Smooth muscle cell (in vitro differentiated cells): Measurements from ENCODE around the gene TCF12. TPM values are rescaled to one million over a fixed set of nuclear protein-coding genes. Genes with fewer than 3 reads are reported as not detected.

Experiments used
- DNase-seq: peaks from one replicate; lab custom pipeline; 2025; ENCODE audit not compliant: unreplicated experiment; lab: John Stamatoyannopoulos, UW
- H2AFZ ChIP-seq: fragments of 200-600 bp; sonication (generic); 2 replicates; pipeline ENCODE4 v1.6.0; 2016; ENCODE audit warnings: antibody characterized with exemption, low read depth, mild to moderate bottlenecking
- H3F3A ChIP-seq: fragments of 200-600 bp; sonication (generic); 2 replicates; pipeline ENCODE4 v1.6.0; 2017; ENCODE audit warnings: antibody characterized with exemption, low read depth
- H3K27ac ChIP-seq: fragments of 200-600 bp; sonication (generic); 2 replicates; pipeline ENCODE4 v1.5.1; 2016; ENCODE audit warnings: low read depth, mild to moderate bottlenecking
- H3K27me3 ChIP-seq: fragments of 200-600 bp; sonication (generic); 2 replicates; pipeline ENCODE4 v1.6.1; 2016; ENCODE audit warnings: low read depth, mild to moderate bottlenecking
- H3K36me3 ChIP-seq: fragments of 200-600 bp; sonication (generic); 2 replicates; pipeline ENCODE4 v1.5.1; 2016; ENCODE audit warnings: low read depth
- H3K4me1 ChIP-seq: fragments of 200-600 bp; sonication (generic); 2 replicates; pipeline ENCODE4 v1.5.1; 2016; ENCODE audit warnings: low read depth
- H3K4me2 ChIP-seq: fragments of 200-600 bp; sonication (generic); 2 replicates; pipeline ENCODE4 v1.6.0; 2016; ENCODE audit warnings: mild to moderate bottlenecking
- H3K4me3 ChIP-seq: fragments of 200-600 bp; sonication (generic); 2 replicates; pipeline ENCODE4 v1.5.1; 2016; ENCODE audit warnings: mild to moderate bottlenecking
- H3K79me2 ChIP-seq: fragments of 200-600 bp; sonication (generic); 2 replicates; pipeline ENCODE4 v1.6.0; 2016; ENCODE audit warnings: low read depth, mild to moderate bottlenecking
- H3K9ac ChIP-seq: fragments of 200-600 bp; sonication (generic); 2 replicates; pipeline ENCODE4 v1.6.0; 2016; ENCODE audit warnings: low read depth
- H3K9me3 ChIP-seq: fragments of 200-600 bp; sonication (generic); replicated peaks from 2 replicates; pipeline ENCODE4 v1.5.1; 2016; ENCODE audit warnings: low read depth
- H4K20me1 ChIP-seq: fragments of 200-600 bp; sonication (generic); 2 replicates; pipeline ENCODE4 v1.6.0; 2016; ENCODE audit warnings: low read depth
- WGBS: methylation state at CpG from one replicate; pipeline ENCODE4 v1.1.7; 2016; ENCODE audit warnings: low lambda C conversion rate; 5-methylcytosine and 5-hydroxymethylcytosine counted together
- polyA plus RNA-seq: library from polyadenylated mRNA; unstranded; fragments of >200 nt; fragmentation: Nextera tagmentation; extraction: Ambion mirVana; gene quantifications from 2 replicates; pipeline ENCODE4 v1.2.1, GENCODE V29; 2016
- total RNA-seq: library from RNA; depleted of rRNA; stranded (reverse); fragments of >200 nt; gene quantifications from 2 replicates; pipeline ENCODE4 v1.2.3, GENCODE V29; 2014
- TF ChIP-seq, protein P1 (sequence below): fragments of 200-600 bp; sonication (generic); IDR thresholded peaks from 2 replicates; pipeline ENCODE4 v1.5.1; 2017; ENCODE audit warnings: borderline replicate concordance, mild to moderate bottlenecking, antibody characterized with exemption; ENCODE audit not compliant: insufficient read depth, poor library complexity, severe bottlenecking

TCF12 gene
- total and polyA plus RNA-seq, 2 experiments from 2014 or later: 54.1 to 302 TPM

- TF ChIP-seq, protein P1, sequence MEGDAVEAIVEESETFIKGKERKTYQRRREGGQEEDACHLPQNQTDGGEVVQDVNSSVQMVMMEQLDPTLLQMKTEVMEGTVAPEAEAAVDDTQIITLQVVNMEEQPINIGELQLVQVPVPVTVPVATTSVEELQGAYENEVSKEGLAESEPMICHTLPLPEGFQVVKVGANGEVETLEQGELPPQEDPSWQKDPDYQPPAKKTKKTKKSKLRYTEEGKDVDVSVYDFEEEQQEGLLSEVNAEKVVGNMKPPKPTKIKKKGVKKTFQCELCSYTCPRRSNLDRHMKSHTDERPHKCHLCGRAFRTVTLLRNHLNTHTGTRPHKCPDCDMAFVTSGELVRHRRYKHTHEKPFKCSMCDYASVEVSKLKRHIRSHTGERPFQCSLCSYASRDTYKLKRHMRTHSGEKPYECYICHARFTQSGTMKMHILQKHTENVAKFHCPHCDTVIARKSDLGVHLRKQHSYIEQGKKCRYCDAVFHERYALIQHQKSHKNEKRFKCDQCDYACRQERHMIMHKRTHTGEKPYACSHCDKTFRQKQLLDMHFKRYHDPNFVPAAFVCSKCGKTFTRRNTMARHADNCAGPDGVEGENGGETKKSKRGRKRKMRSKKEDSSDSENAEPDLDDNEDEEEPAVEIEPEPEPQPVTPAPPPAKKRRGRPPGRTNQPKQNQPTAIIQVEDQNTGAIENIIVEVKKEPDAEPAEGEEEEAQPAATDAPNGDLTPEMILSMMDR: no peak
- H3K9ac ChIP-seq: no peak overlapping the region
- no peaks in the 10 kb centered on the region for H3F3A ChIP-seq
- H3K4me3 ChIP-seq: no peak overlapping the region
- H3K27ac ChIP-seq: no peak overlapping the region
- no peaks in the 10 kb centered on the region for H3K9me3 ChIP-seq
- H2AFZ ChIP-seq: no peak overlapping the region
- peaks cover 63% of the 10 kb centered on the region for H4K20me1 ChIP-seq
- H3K79me2 ChIP-seq: peaks cover 22% of the 10 kb centered on the region
- peaks cover 2% of the 10 kb centered on the region for H3K36me3 ChIP-seq
- no peak overlapping the region for H3K4me2 ChIP-seq
- 82% methylated on average over 2 of the region's 2 CpGs for WGBS
- H3K4me1 ChIP-seq: no peaks in the 10 kb centered on the region
- H3K27me3 ChIP-seq: no peaks in the 10 kb centered on the region
- DNase-seq: no peak
Measured at GRCh38 chr15:57098896-57099295, 180.5 kb downstream of the TCF12 start.

- Histone ChIP-seq H2AFZ (no peak overlapping the region), H3K4me1 (no peaks in the 10 kb centered on the region), H4K20me1 (peaks cover 61% of the 10 kb centered on the region), H3K9me3 (no peaks in the 10 kb centered on the region), H3F3A (no peaks in the 10 kb centered on the region), H3K4me3 (no peak overlapping the region), H3K36me3 (no peaks in the 10 kb centered on the region), H3K27me3 (no peaks in the 10 kb centered on the region), H3K27ac (no peak overlapping the region), H3K79me2 (peaks cover 25% of the 10 kb centered on the region), H3K9ac (no peak overlapping the region), H3K4me2 (no peak overlapping the region)
- DNase-seq: no peak
- WGBS: 98% methylated on average over 4 of the region's 4 CpGs
- TF ChIP-seq, protein P1: no peak
Measured at GRCh38 chr15:57100136-57100539, 181.7 kb downstream of the TCF12 start.

- no peak overlapping the region for H2AFZ ChIP-seq
- H3K36me3 ChIP-seq: no peaks in the 10 kb centered on the region
- H3K27me3 ChIP-seq: no peaks in the 10 kb centered on the region
- WGBS: 95% methylated on average over 5 of the region's 5 CpGs
- H4K20me1 ChIP-seq: peaks cover 47% of the 10 kb centered on the region
- no peak overlapping the region for H3K4me2 ChIP-seq
- no peaks in the 10 kb centered on the region for H3K4me1 ChIP-seq
- H3K27ac ChIP-seq: no peak overlapping the region
- TF ChIP-seq, protein P1: no peak
- H3K9ac ChIP-seq: no peak overlapping the region
- DNase-seq: no peak
- peaks cover 25% of the 10 kb centered on the region for H3K79me2 ChIP-seq
- no peak overlapping the region for H3K4me3 ChIP-seq
- no peaks in the 10 kb centered on the region for H3F3A ChIP-seq
- H3K9me3 ChIP-seq: peaks cover 7% of the 10 kb centered on the region
Measured at GRCh38 chr15:57102858-57103257, 184.4 kb downstream of the TCF12 start.

GRCh38 chr15:57108296-57108695, 189.9 kb downstream of the TCF12 start:
- no peak overlapping the region for H3K4me2 ChIP-seq
- no peaks in the 10 kb centered on the region for H3F3A ChIP-seq
- peaks cover 27% of the 10 kb centered on the region for H4K20me1 ChIP-seq
- H2AFZ ChIP-seq: no peak overlapping the region
- no peak overlapping the region for H3K4me3 ChIP-seq
- peaks cover 7% of the 10 kb centered on the region for H3K9me3 ChIP-seq
- no peak overlapping the region for H3K9ac ChIP-seq
- no peak overlapping the region for H3K27ac ChIP-seq
- DNase-seq: no peak
- H3K36me3 ChIP-seq: no peaks in the 10 kb centered on the region
- H3K4me1 ChIP-seq: peaks cover 10% of the 10 kb centered on the region
- no peaks in the 10 kb centered on the region for H3K27me3 ChIP-seq
- H3K79me2 ChIP-seq: peaks cover 14% of the 10 kb centered on the region
- TF ChIP-seq, protein P1: no peak
- WGBS: 98% methylated on average over 2 of the region's 2 CpGs
